Measurements from ENCODE around the gene MAOA. TPM values are rescaled to one million over a fixed set of nuclear protein-coding genes. Genes with fewer than 3 reads are reported as not detected.
"Not testable (repeated sequence)": the region's sequence is repeated elsewhere in the genome, so short reads cannot be mapped to it uniquely, and the experiment has no call there.

Gene MAOA
- total and polyA plus RNA-seq, 2 donors (not counting 3 experiments of a cell fraction or from before 2014, with no cell fraction given), result 12.6 to 23.5 TPM

DNA sequence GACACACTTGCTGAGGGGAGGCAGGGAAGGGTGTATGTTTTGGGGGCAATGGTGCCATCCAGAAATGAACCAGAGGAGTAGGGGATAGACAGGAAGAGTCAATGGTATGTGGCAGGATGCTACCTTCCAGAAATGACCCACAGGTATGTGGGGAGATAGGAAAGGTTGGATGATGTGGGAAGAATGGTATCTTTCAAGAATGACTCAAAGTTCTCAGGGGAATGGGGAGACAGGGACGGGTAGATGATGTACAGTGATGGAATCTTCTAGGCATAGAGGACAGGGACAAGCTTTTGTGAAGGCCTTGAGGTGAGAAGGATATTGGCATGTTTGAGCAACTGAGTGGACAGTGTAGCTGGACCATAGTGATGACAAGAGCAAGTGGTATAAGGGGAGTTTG is 64.9 kb downstream of the MAOA start:
- H3K36me3 ChIP-seq (ENCODE audit: control insufficient read depth in 2 of 2, extremely low read depth in 1 of 2, insufficient read depth in 2 of 2, low read length in 2 of 2), result no peaks in the 10 kb centered on the region
- CTCF ChIA-PET, result no interaction called here
- H3K4me2 ChIP-seq (ENCODE audit: insufficient read depth, low read length), result no peak overlapping the region
- intact Hi-C loops (cut with micrococcal nuclease), result no loop called here
- TF ChIP-seq POLR2AphosphoS5 (IDR thresholded peaks at IDR 0.05; ENCODE audit: insufficient read depth, low read depth, low read length), result no peak
- TF ChIP-seq, protein P1, sequence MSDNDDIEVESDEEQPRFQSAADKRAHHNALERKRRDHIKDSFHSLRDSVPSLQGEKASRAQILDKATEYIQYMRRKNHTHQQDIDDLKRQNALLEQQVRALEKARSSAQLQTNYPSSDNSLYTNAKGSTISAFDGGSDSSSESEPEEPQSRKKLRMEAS (IDR thresholded peaks at IDR 0.05; ENCODE audit: insufficient read depth, insufficient read length), result no peak
- TF ChIP-seq POLR2A (IDR thresholded peaks at IDR 0.05; ENCODE audit: low read depth, low read length), result no peak
- no peak for TF ChIP-seq MYC (IDR thresholded peaks at IDR 0.05; ENCODE audit: low read depth, low read length)
- no peaks in the 10 kb centered on the region for H3K9me3 ChIP-seq (replicated peaks; ENCODE audit: control insufficient read depth, insufficient read depth, low read length)
- no peaks in the 10 kb centered on the region for H3K9me1 ChIP-seq (replicated peaks; ENCODE audit: control insufficient read depth, extremely low read depth, insufficient read depth, low read length)
- DNase-seq (ENCODE audit: low read depth, low spot score) (no peak), FAIRE-seq (no peak)
- H3K4me1 ChIP-seq (ENCODE audit: control insufficient read depth, extremely low read depth, insufficient read depth, low read length), result no peaks in the 10 kb centered on the region
- dilution Hi-C loops (cut with MboI; ENCODE audit: extremely low pct_ligation_motif_present, low sequenced_read_pairs), result no loop called here
- H3K4me3 ChIP-seq (replicated peaks in 1 of 3; ENCODE audit: insufficient read depth in 1 of 3, low read depth in 1 of 3, low read length in 3 of 3), result no peak overlapping the region
- POLR2A ChIA-PET, result no interaction called here
- H2AFZ ChIP-seq (ENCODE audit: low read depth, low read length), result no peak overlapping the region
- H4K20me1 ChIP-seq (replicated peaks; ENCODE audit: control insufficient read depth, extremely low read depth, insufficient read depth, low read length), result no peaks in the 10 kb centered on the region
- no peak overlapping the region for H3K27ac ChIP-seq (ENCODE audit: insufficient read depth, low read depth, low read length)
- BruUV-seq (replicated peaks), result no TSS peak
- H3K9ac ChIP-seq (replicated peaks; ENCODE audit: extremely low read depth, insufficient read depth, low read length), result no peak overlapping the region
- no peaks in the 10 kb centered on the region for H3K27me3 ChIP-seq (ENCODE audit: control insufficient read depth in 2 of 2, insufficient read depth in 2 of 2, low read length in 2 of 2)
- H3K79me2 ChIP-seq (ENCODE audit: control insufficient read depth, insufficient read depth, low read length), result no peaks in the 10 kb centered on the region

DNA sequence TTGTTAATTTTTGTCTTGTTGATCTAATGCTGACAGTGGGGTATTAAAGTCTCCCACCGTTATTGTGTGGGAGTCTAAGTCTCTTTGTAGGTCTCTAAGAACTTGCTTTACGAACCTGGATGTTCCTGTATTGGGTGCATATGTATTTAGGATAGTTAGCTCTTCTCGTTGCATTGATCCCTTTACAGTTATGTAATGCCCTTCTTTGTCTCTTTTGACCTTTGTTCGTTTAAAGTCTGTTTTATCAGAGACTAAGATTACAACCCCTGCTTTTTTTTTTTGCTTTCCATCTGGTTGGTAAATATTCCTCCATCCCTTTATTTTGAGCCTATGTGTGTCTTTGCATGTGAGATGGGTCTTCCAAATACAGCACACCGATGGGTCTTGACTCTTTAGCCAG is 69.1 kb downstream of the MAOA start:
- CTCF ChIA-PET, result not testable (repeated sequence)

DNA sequence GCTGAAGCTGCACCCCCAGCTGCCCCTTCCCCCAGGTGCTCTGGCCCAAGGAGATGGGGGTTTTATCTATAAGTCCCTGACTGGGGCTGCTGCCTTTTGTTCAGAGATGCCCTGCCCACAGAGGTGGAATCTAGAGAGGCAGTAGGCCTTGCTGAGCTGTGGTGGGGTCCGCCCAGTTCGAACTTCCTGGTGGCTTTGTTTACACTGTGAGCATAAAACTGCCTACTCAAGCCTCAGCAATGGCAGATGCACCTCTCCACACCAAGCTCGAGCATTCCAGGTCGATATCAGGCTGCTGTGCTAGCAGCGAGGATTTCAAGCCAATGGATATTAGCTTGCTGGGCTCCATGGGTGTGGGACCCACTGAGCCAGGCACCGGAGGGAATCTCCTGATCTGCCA is 71.2 kb downstream of the MAOA start:
- BruUV-seq (replicated peaks); H3K27ac ChIP-seq (ENCODE audit: insufficient read depth, low read depth, low read length); H3K4me1 ChIP-seq (ENCODE audit: control insufficient read depth, extremely low read depth, insufficient read depth, low read length); H3K9ac ChIP-seq (replicated peaks; ENCODE audit: extremely low read depth, insufficient read depth, low read length); H3K9me3 ChIP-seq (replicated peaks; ENCODE audit: control insufficient read depth, insufficient read depth, low read length); H3K79me2 ChIP-seq (ENCODE audit: control insufficient read depth, insufficient read depth, low read length); H2AFZ ChIP-seq (ENCODE audit: low read depth, low read length); H3K27me3 ChIP-seq (ENCODE audit: control insufficient read depth in 2 of 2, insufficient read depth in 2 of 2, low read length in 2 of 2); FAIRE-seq; H3K36me3 ChIP-seq (ENCODE audit: control insufficient read depth in 2 of 2, extremely low read depth in 1 of 2, insufficient read depth in 2 of 2, low read length in 2 of 2); dilution Hi-C loops (cut with MboI; ENCODE audit: extremely low pct_ligation_motif_present, low sequenced_read_pairs); POLR2A ChIA-PET; H3K4me2 ChIP-seq (ENCODE audit: insufficient read depth, low read length); H4K20me1 ChIP-seq (replicated peaks; ENCODE audit: control insufficient read depth, extremely low read depth, insufficient read depth, low read length); H3K4me3 ChIP-seq (replicated peaks in 1 of 3; ENCODE audit: insufficient read depth in 1 of 3, low read depth in 1 of 3, low read length in 3 of 3); CTCF ChIA-PET; intact Hi-C loops (cut with micrococcal nuclease); H3K9me1 ChIP-seq (replicated peaks; ENCODE audit: control insufficient read depth, extremely low read depth, insufficient read depth, low read length); DNase-seq (ENCODE audit: low read depth, low spot score): not testable (repeated sequence)

More for the DNA sequence above, 69.1 kb downstream of the MAOA start:
- H3K9ac ChIP-seq (replicated peaks; ENCODE audit: extremely low read depth, insufficient read depth, low read length); H3K79me2 ChIP-seq (ENCODE audit: control insufficient read depth, insufficient read depth, low read length); H3K4me3 ChIP-seq (replicated peaks in 1 of 3; ENCODE audit: insufficient read depth in 1 of 3, low read depth in 1 of 3, low read length in 3 of 3); H3K27ac ChIP-seq (ENCODE audit: insufficient read depth, low read depth, low read length); H3K27me3 ChIP-seq (ENCODE audit: control insufficient read depth in 2 of 2, insufficient read depth in 2 of 2, low read length in 2 of 2); H3K9me3 ChIP-seq (replicated peaks; ENCODE audit: control insufficient read depth, insufficient read depth, low read length); BruUV-seq (replicated peaks); DNase-seq (ENCODE audit: low read depth, low spot score); POLR2A ChIA-PET; H4K20me1 ChIP-seq (replicated peaks; ENCODE audit: control insufficient read depth, extremely low read depth, insufficient read depth, low read length); H3K36me3 ChIP-seq (ENCODE audit: control insufficient read depth in 2 of 2, extremely low read depth in 1 of 2, insufficient read depth in 2 of 2, low read length in 2 of 2); H3K9me1 ChIP-seq (replicated peaks; ENCODE audit: control insufficient read depth, extremely low read depth, insufficient read depth, low read length); intact Hi-C loops (cut with micrococcal nuclease); H2AFZ ChIP-seq (ENCODE audit: low read depth, low read length); H3K4me2 ChIP-seq (ENCODE audit: insufficient read depth, low read length); dilution Hi-C loops (cut with MboI; ENCODE audit: extremely low pct_ligation_motif_present, low sequenced_read_pairs); H3K4me1 ChIP-seq (ENCODE audit: control insufficient read depth, extremely low read depth, insufficient read depth, low read length): not testable (repeated sequence)
- peak; percentile 48 for FAIRE-seq
